H1 (cell line): Measurements from ENCODE around the gene GBP5. TPM values are rescaled to one million over a fixed set of nuclear protein-coding genes. Genes with fewer than 3 reads are reported as not detected.

ENCODE experiments used
- CTCF ChIA-PET: fragments of 300-600 bp; sonication (Branson Sonifier 250); formaldehyde crosslinking; loops from one replicate; lab custom pipeline; 2021; ENCODE audit not compliant: partially characterized antibody; lab: Charles Lee
- POLR2A ChIA-PET: fragments of 300-600 bp; sonication (Branson Sonifier 250); formaldehyde crosslinking; loops from one replicate; lab custom pipeline; 2021; ENCODE audit warnings: inconsistent platforms; ENCODE audit not compliant: partially characterized antibody; lab: Charles Lee
- DNase-seq, 2 experiments: peaks; one replicate each; pipeline versions ENCODE4 v3.0.0 to v3.0.0-alpha.2; 2010 to 2022; ENCODE audit warnings: low spot score in 2 of 2, low read depth in 1 of 2, mixed read lengths in 1 of 2
- FAIRE-seq: peaks from 2 replicates; lab custom pipeline; 2011; peaks lifted over from hg19 to GRCh38; lab: Jason Lieb, UNC
- H2AFZ ChIP-seq: 2 replicates; pipeline ENCODE4 v1.8.1; 2012; ENCODE audit warnings: low read length, inconsistent platforms
- H2AK5ac ChIP-seq: 2 replicates; pipeline ENCODE4 v1.6.1; 2013; ENCODE audit warnings: low read depth, low read length
- H2BK120ac ChIP-seq: replicated peaks from 2 replicates; pipeline ENCODE3; 2013; ENCODE audit warnings: low read depth, low read length, inconsistent platforms
- H2BK12ac ChIP-seq: 2 replicates; pipeline ENCODE4 v1.6.1; 2013; ENCODE audit warnings: low read depth, low read length
- H2BK15ac ChIP-seq: 2 replicates; pipeline ENCODE4 v1.6.1; 2013; ENCODE audit warnings: low read length
- H2BK20ac ChIP-seq: 2 replicates; pipeline ENCODE4 v1.6.1; 2013; ENCODE audit warnings: low read length
- H2BK5ac ChIP-seq: 2 replicates; pipeline ENCODE4 v1.6.1; 2013; ENCODE audit warnings: low read depth, low read length
- H3K14ac ChIP-seq: 2 replicates; pipeline ENCODE4 v1.6.1; 2013; ENCODE audit warnings: inconsistent platforms; ENCODE audit not compliant: insufficient read length
- H3K18ac ChIP-seq: 2 replicates; pipeline ENCODE4 v1.6.1; 2013; ENCODE audit warnings: low read length; ENCODE audit errors: extremely low read depth
- H3K23ac ChIP-seq: 2 replicates; pipeline ENCODE4 v1.6.1; 2013; ENCODE audit warnings: inconsistent platforms; ENCODE audit not compliant: insufficient read length
- H3K23me2 ChIP-seq: 2 replicates; pipeline ENCODE4 v1.6.1; 2013; ENCODE audit warnings: low read depth, low read length
- H3K27ac ChIP-seq: 2 replicates; pipeline ENCODE4 v1.6.1; 2011; ENCODE audit warnings: low read depth, low read length, inconsistent platforms
- H3K27me3 ChIP-seq, 4 experiments: replicated peaks in 1 of 4; 1 replicate in 1 of 4; 2 replicates in 3 of 4; pipeline versions ENCODE4 v1.6.1 to v1.8.1; 2011 to 2013; ENCODE audit warnings: low read length in 3 of 4, mild to moderate bottlenecking in 3 of 4, inconsistent platforms in 2 of 4, mixed read lengths in 2 of 4, moderate library complexity in 1 of 4; ENCODE audit not compliant: control insufficient read depth in 3 of 4, insufficient read depth in 3 of 4; ENCODE audit errors: extremely low read depth in 1 of 4
- H3K36me3 ChIP-seq, 4 experiments: 2 replicates each; pipeline versions ENCODE4 v1.6.1 to v1.8.1; 2011 to 2013; ENCODE audit warnings: mild to moderate bottlenecking in 4 of 4, low read length in 3 of 4, moderate library complexity in 2 of 4, control low read depth in 1 of 4, inconsistent platforms in 1 of 4; ENCODE audit not compliant: insufficient read depth in 4 of 4, control insufficient read depth in 2 of 4
- H3K4ac ChIP-seq: replicated peaks from 2 replicates; pipeline ENCODE3; 2013; ENCODE audit warnings: low read length, low read depth, mixed read lengths, inconsistent platforms; ENCODE audit not compliant: insufficient read length
- H3K4me1 ChIP-seq, 4 experiments: replicated peaks in 1 of 4; 1 replicate in 1 of 4; 2 replicates in 3 of 4; pipeline versions ENCODE4 v1.6.1 to v1.8.1; 2011 to 2013; ENCODE audit warnings: low read length in 3 of 4, inconsistent platforms in 2 of 4, mixed read lengths in 1 of 4; ENCODE audit not compliant: insufficient read depth in 4 of 4, control insufficient read depth in 3 of 4
- H3K4me2 ChIP-seq, 2 experiments: 2 replicates each; pipeline versions ENCODE4 v1.6.1 to v1.8.1; 2011 to 2013; ENCODE audit warnings: low read depth in 2 of 2, low read length in 2 of 2, control low read depth in 1 of 2, inconsistent platforms in 1 of 2, mild to moderate bottlenecking in 1 of 2; ENCODE audit not compliant: insufficient read depth in 1 of 2
- H3K4me3 ChIP-seq, 4 experiments: fragments of 200-600, 300-600 bp in 1 of 4; sonication (generic), shearing (Covaris generic), sonication (Bioruptor Twin) in 1 of 4; 2 replicates each; pipeline versions ENCODE4 v1.5.1 to v1.8.1; 2011 to 2016; ENCODE audit warnings: low read length in 4 of 4, low read depth in 3 of 4, control low read depth in 2 of 4, inconsistent platforms in 2 of 4, mild to moderate bottlenecking in 2 of 4, mixed read lengths in 1 of 4, moderate library complexity in 1 of 4; ENCODE audit not compliant: insufficient read depth in 2 of 4; ENCODE audit errors: extremely low read depth in 1 of 4
- H3K56ac ChIP-seq: replicated peaks from 2 replicates; pipeline ENCODE3; 2013; ENCODE audit warnings: low read depth, mild to moderate bottlenecking, mixed read lengths, low read length, inconsistent platforms; ENCODE audit not compliant: insufficient read length
- H3K79me1 ChIP-seq: 2 replicates; pipeline ENCODE4 v1.6.1; 2013; ENCODE audit warnings: low read depth, low read length, control low read depth
- H3K79me2 ChIP-seq, 2 experiments: 2 replicates each; pipeline versions ENCODE4 v1.6.1 to v1.8.1; 2012 to 2013; ENCODE audit warnings: low read length in 2 of 2, mild to moderate bottlenecking in 2 of 2, inconsistent platforms in 1 of 2; ENCODE audit not compliant: insufficient read depth in 2 of 2, control insufficient read depth in 1 of 2
- H3K9ac ChIP-seq, 4 experiments: replicated peaks in 1 of 4; 1 replicate in 1 of 4; 2 replicates in 3 of 4; pipeline versions ENCODE4 v1.6.1 to v1.8.1; 2011 to 2013; ENCODE audit warnings: low read depth in 3 of 4, low read length in 3 of 4, control low read depth in 2 of 4, mild to moderate bottlenecking in 2 of 4, moderate library complexity in 2 of 4, inconsistent platforms in 1 of 4; ENCODE audit errors: extremely low read depth in 1 of 4
- H3K9me3 ChIP-seq, 2 experiments: 2 replicates each; pipeline versions ENCODE4 v1.6.1 to v1.8.1; 2012 to 2013; ENCODE audit warnings: mild to moderate bottlenecking in 2 of 2, moderate library complexity in 2 of 2, control low read depth in 1 of 2, inconsistent platforms in 1 of 2, low read depth in 1 of 2, low read length in 1 of 2, mixed read lengths in 1 of 2; ENCODE audit not compliant: insufficient read depth in 2 of 2
- H4K20me1 ChIP-seq, 2 experiments: replicated peaks in 1 of 2; 2 replicates each; pipeline versions ENCODE3 to v1.8.1; 2011 to 2013; ENCODE audit warnings: inconsistent platforms in 2 of 2, low read length in 2 of 2, mild to moderate bottlenecking in 1 of 2; ENCODE audit not compliant: insufficient read depth in 2 of 2, control insufficient read depth in 1 of 2
- H4K5ac ChIP-seq: 2 replicates; pipeline ENCODE4 v1.6.1; 2013; ENCODE audit warnings: low read length, low read depth, mixed read lengths, inconsistent platforms; ENCODE audit not compliant: insufficient read length
- H4K8ac ChIP-seq: 2 replicates; pipeline ENCODE4 v1.8.0; 2013; ENCODE audit warnings: mild to moderate bottlenecking, moderate library complexity, low read length, inconsistent platforms; ENCODE audit not compliant: insufficient read depth; ENCODE audit errors: extremely low read depth
- H4K91ac ChIP-seq: replicated peaks from 2 replicates; pipeline ENCODE3; 2013; ENCODE audit warnings: low read length, mixed read lengths, inconsistent platforms; ENCODE audit not compliant: insufficient read length
- ATF3 ChIP-seq: IDR thresholded peaks from 2 replicates; pipeline ENCODE4 v1.6.1; 2011; ENCODE audit warnings: low read depth, mild to moderate bottlenecking, low read length; ENCODE audit not compliant: insufficient read depth
- EGR1 ChIP-seq: IDR thresholded peaks from 2 replicates; pipeline ENCODE4 v1.6.1; 2011; ENCODE audit warnings: low read depth, low read length, borderline replicate concordance
- GABPA ChIP-seq: IDR thresholded peaks from 2 replicates; pipeline ENCODE4 v1.6.1; 2011; ENCODE audit warnings: mild to moderate bottlenecking, low read length, moderate library complexity, borderline replicate concordance; ENCODE audit not compliant: insufficient read depth
- WGBS, 2 experiments: shearing (Covaris generic) in 1 of 2; methylation state at CpG; one replicate each; pipeline versions ENCODE4 v1.1.6 to v1.1.7; 2013 to 2015; ENCODE audit warnings: low lambda C conversion rate in 2 of 2, mixed read lengths in 2 of 2, inconsistent platforms in 1 of 2, low coverage in 1 of 2, missing lambda C conversion rate in 1 of 2; ENCODE audit not compliant: insufficient replicate concordance in 2 of 2, insufficient coverage in 1 of 2, insufficient read length in 1 of 2; ENCODE audit errors: extremely low coverage in 1 of 2, missing lambda C conversion rate in 1 of 2; 5-methylcytosine and 5-hydroxymethylcytosine counted together
- polyA plus RNA-seq, 7 experiments: library from polyadenylated mRNA; depleted of rRNA in 3 of 7; stranded (reverse) in 5 of 7; unstranded in 2 of 7; fragments of >200 nt in 5 of 7; fragments of 200-250 nt in 2 of 7; gene quantifications; 1 replicate in 5 of 7; 2 replicates in 1 of 7; 4 replicates in 1 of 7; pipeline versions ENCODE4 v1.2.1 to v1.2.3, GENCODE V29; 2011 to 2013; ENCODE audit warnings: missing spikeins in 2 of 7, mixed read lengths in 2 of 7
- total RNA-seq: library from RNA; stranded (reverse); fragmentation: NEBNext Ultra II Directional; extraction: Animal tissue kit (Norgen Biotek cat#: 25700); gene quantifications from 2 replicates; pipeline ENCODE4 v1.2.1, GENCODE V29; 2021

Gene GBP5
- total and polyA plus RNA-seq, 2 of the 8 experiments (the other 6 are each of a cell fraction or from before 2014, with no cell fraction given): not detected

- CTCF ChIA-PET: no interaction called here
- Histone ChIP-seq H2BK15ac (no peak overlapping the region), H4K5ac (no peak overlapping the region), H3K4ac (no peak overlapping the region), H2BK120ac (no peak overlapping the region), H2BK12ac (no peak overlapping the region), H4K20me1 (no peaks in the 10 kb centered on the region), H3K27me3 (no peaks in the 10 kb centered on the region), H4K8ac (no peak overlapping the region), H2AFZ (no peak overlapping the region), H3K79me1 (no peaks in the 10 kb centered on the region), H3K36me3 (no peaks in the 10 kb centered on the region), H3K23ac (no peak overlapping the region), H3K9me3 (no peaks in the 10 kb centered on the region; a peak in 1 of 4 replicates), H3K14ac (no peak overlapping the region), H3K4me1 (no peaks in the 10 kb centered on the region), H3K18ac (no peak overlapping the region), H2BK5ac (no peak overlapping the region), H3K56ac (no peak overlapping the region), H3K27ac (no peak overlapping the region), H3K4me2 (no peak overlapping the region), H3K4me3 (no peak overlapping the region), H2AK5ac (no peak overlapping the region), H3K9ac (no peak overlapping the region), H4K91ac (no peak overlapping the region), H3K23me2 (no peaks in the 10 kb centered on the region), H3K79me2 (no peaks in the 10 kb centered on the region), H2BK20ac (no peak overlapping the region)
- POLR2A ChIA-PET: interaction anchor here (0.6 kb wide), 1 partner anchor 333 kb away, joined by 3 read pairs; no protein-coding TSS in a partner anchor
- 79% methylated on average over 1 of the region's 4 CpGs; no CpG with 5 or more reads in 1 of the 2 experiments for WGBS, 2 experiments
- FAIRE-seq (no peak), DNase-seq (peak in 1 of 2 experiments; percentile 0)
- TF ChIP-seq ATF3 (no peak), EGR1 (no peak), GABPA (no peak)
These were observed 39.1 kb upstream of the GBP5 start for GRCh38 chr1:89311757-89312156.
